GM10266 (cell line): ENCODE data around the gene PTCSC3.

ENCODE experiments used
- DNase-seq: peaks from one replicate; pipeline ENCODE4 v3.0.0; 2012; ENCODE audit errors: extremely low spot score
- TF ChIP-seq, protein P1 (sequence below): IDR thresholded peaks from 2 replicates; pipeline ENCODE4 v1.5.1; 2012; ENCODE audit warnings: mild to moderate bottlenecking, low read depth; ENCODE audit not compliant: control insufficient read depth, insufficient read depth; ENCODE audit errors: missing control alignments

The PTCSC3 gene

DNA sequence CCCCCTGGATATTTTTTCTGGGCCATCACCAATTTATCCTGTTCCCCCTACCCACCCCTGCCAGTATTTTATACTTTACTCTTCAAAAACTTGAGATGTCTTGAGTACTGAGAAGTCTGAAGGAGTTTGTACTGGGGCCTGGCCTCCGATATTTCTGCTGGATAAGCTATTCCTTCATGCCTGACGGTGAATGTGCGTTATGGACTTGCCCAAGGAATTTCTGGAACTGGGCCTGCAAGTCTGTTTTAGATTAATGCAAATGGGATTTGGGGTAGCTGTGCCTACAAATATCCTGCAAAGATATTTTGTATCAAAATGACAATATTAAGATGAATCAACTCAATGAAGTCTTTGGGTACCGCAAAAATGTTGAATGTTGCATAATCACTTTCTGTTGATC, at the start of gene PTCSC3:
PTCSC3 (minus strand) TSS at position 199 of the 400 bp plus-strand sequence.
- TF ChIP-seq, protein P1, sequence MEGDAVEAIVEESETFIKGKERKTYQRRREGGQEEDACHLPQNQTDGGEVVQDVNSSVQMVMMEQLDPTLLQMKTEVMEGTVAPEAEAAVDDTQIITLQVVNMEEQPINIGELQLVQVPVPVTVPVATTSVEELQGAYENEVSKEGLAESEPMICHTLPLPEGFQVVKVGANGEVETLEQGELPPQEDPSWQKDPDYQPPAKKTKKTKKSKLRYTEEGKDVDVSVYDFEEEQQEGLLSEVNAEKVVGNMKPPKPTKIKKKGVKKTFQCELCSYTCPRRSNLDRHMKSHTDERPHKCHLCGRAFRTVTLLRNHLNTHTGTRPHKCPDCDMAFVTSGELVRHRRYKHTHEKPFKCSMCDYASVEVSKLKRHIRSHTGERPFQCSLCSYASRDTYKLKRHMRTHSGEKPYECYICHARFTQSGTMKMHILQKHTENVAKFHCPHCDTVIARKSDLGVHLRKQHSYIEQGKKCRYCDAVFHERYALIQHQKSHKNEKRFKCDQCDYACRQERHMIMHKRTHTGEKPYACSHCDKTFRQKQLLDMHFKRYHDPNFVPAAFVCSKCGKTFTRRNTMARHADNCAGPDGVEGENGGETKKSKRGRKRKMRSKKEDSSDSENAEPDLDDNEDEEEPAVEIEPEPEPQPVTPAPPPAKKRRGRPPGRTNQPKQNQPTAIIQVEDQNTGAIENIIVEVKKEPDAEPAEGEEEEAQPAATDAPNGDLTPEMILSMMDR = no peak
- DNase-seq = no peak

- TF ChIP-seq, protein P1 = no peak
- no peak for DNase-seq
Observed at GRCh38 chr14:36226164-36226563, 49.6 kb upstream of the PTCSC3 start.

DNA sequence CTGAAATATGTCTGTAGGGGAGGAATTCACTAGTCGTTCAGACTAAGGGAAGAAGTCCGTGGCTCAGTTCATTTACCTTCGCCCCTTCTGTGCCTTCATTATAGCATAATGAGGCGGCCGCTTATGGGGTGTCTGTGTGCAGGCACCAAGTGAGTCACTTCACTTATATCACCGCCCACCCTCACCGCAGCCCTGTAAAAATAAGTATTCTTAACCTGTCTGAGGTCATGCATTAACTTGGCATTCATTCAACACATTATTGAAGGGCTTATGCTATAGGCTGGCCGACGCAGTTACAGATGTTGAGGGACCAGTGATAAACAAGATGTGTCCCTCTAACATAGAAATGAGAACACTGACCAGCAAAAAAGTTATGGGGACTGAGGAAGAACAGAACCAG, 47.7 kb upstream of the PTCSC3 start:
- TF ChIP-seq, protein P1 = no peak
- no peak for DNase-seq

DNA sequence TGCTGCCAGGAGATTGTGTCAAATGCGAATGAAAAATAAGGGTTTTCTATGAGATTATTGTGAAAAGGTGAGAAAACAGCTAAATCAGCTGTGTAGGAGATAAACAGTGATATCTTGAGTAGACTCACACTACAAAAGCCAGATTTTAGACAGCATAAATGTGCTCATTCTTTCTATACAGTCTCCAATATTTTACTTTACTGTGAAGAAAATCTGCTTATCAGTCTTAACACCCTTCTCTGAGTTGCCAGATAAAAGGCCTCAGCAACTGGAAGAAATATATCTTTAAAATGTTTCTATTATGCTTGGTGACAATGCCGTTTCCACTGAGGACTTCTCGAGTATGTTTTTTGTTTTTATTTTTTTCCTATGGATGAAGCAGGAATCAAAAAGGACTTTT, 47.0 kb upstream of the PTCSC3 start:
- TF ChIP-seq, protein P1 = no peak

DNA sequence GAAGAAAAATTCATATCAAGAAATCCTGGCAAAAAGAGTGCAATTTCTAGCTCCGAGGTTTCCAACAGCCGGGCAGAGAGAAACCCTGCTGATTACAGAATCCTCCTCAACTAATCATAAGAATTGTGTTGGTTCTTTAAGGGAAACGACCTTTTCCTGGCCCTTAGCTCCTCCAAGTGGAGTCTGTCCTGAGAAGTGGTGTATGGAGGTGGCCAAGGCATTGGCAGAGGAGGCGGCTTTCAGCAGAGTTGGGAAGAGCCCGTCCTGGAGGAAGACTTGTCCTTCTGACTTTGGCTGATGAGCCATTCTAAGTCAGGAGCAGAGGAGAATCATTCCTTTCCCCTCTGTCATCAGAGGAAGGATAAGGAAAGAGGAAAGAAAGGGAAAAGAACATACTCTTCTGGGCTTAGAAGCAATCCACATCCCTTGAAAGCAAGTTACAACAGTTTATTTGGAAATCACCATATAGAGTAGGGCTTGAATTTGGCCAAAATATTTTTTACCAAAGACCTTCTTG, 46.5 kb upstream of the PTCSC3 start:
- DNase-seq = no peak
- TF ChIP-seq, protein P1 = no peak

More for the DNA sequence above, 47.0 kb upstream of the PTCSC3 start:
- DNase-seq = no peak

GRCh38 chr14:36222337-36222736, 45.8 kb upstream of the PTCSC3 start:
- TF ChIP-seq, protein P1 = no peak
- no peak for DNase-seq

- TF ChIP-seq, protein P1 = no peak
- DNase-seq = no peak
Observed at GRCh38 chr14:36221112-36221511, 44.6 kb upstream of the PTCSC3 start.
